T47D (cell line): Measurements from ENCODE around the gene RSRP1.
"Not testable (repeated sequence)": the region's sequence is repeated elsewhere in the genome, so short reads cannot be mapped to it uniquely, and the experiment has no call there.

Source experiments
- DNase-seq, 2 experiments: peaks; one replicate each; pipeline versions ENCODE4 v3.0.0 to v3.0.0-alpha.2; 2011 to 2012; ENCODE audit warnings: low read depth in 1 of 2, low spot score in 1 of 2
- JUND ChIP-seq: IDR thresholded peaks from 2 replicates; pipeline ENCODE4 v1.6.1; 2012; ENCODE audit warnings: low read depth
- in situ Hi-C: cut with HindIII; loops from 2 replicates; pipeline ENCODE4 v1.10.0; 2016; ENCODE audit warnings: low sequenced_read_pairs, low pct_unique_long_range_greater_than_20kb

The RSRP1 gene

GRCh38 chr1:25247024-25247828, at the start of gene RSRP1:
TSS of gene RSRP1 (minus strand) at chr1:25247454. CDS start at chr1:25246963, 491 bp downstream.
- in situ Hi-C loops, result no loop called here
- peak; percentile 92 to 95 for DNase-seq
- no peak for TF ChIP-seq JUND

- in situ Hi-C loops, DNase-seq: not testable (repeated sequence)
Observed at GRCh38 chr1:25296501-25296900, 49.2 kb upstream of the RSRP1 start.

- in situ Hi-C loops, DNase-seq: not testable (repeated sequence)
Observed at GRCh38 chr1:25294889-25295826, 47.9 kb upstream of the RSRP1 start.

GRCh38 chr1:25293426-25293825, 46.2 kb upstream of the RSRP1 start:
- in situ Hi-C loops, DNase-seq: not testable (repeated sequence)

- DNase-seq, in situ Hi-C loops: not testable (repeated sequence)
Observed at GRCh38 chr1:25290043-25290442, 42.8 kb upstream of the RSRP1 start.

- in situ Hi-C loops, DNase-seq: not testable (repeated sequence)
Observed at GRCh38 chr1:25288573-25289101, 41.4 kb upstream of the RSRP1 start.

GRCh38 chr1:25287164-25287563, 39.9 kb upstream of the RSRP1 start:
- DNase-seq, in situ Hi-C loops: not testable (repeated sequence)

GRCh38 chr1:25285862-25286261, 38.6 kb upstream of the RSRP1 start:
- DNase-seq, in situ Hi-C loops: not testable (repeated sequence)

GRCh38 chr1:25279693-25280111, 32.4 kb upstream of the RSRP1 start:
- DNase-seq, in situ Hi-C loops: not testable (repeated sequence)

GRCh38 chr1:25278790-25279189, 31.5 kb upstream of the RSRP1 start:
- DNase-seq, in situ Hi-C loops: not testable (repeated sequence)

- DNase-seq, in situ Hi-C loops: not testable (repeated sequence)
Observed at GRCh38 chr1:25278358-25278757, 31.1 kb upstream of the RSRP1 start.

GRCh38 chr1:25277295-25277694, 30.0 kb upstream of the RSRP1 start:
- DNase-seq, in situ Hi-C loops: not testable (repeated sequence)

GRCh38 chr1:25275648-25276047, 28.4 kb upstream of the RSRP1 start:
- in situ Hi-C loops, DNase-seq: not testable (repeated sequence)

GRCh38 chr1:25272238-25272637, 25.0 kb upstream of the RSRP1 start, which contains the start of gene RHD:
TSS of gene RHD (plus strand) at chr1:25272509. CDS start at chr1:25272548, 39 bp downstream.
- DNase-seq, in situ Hi-C loops: not testable (repeated sequence)

- in situ Hi-C loops, DNase-seq: not testable (repeated sequence)
Observed at GRCh38 chr1:25268143-25268760, 21.0 kb upstream of the RSRP1 start.

- DNase-seq, result peak; percentile 50 to 82
- in situ Hi-C loops, result not testable (repeated sequence)
Observed at GRCh38 chr1:25267288-25268142, 20.3 kb upstream of the RSRP1 start.
